K562 (cell line): ENCODE data around the gene MMAB. TPM values are rescaled to one million over a fixed set of nuclear protein-coding genes. Genes with fewer than 3 reads are reported as not detected.

Source experiments
- JUND ChIP-seq, 2 experiments: IDR thresholded peaks; 2 replicates in 1 of 2; 3 replicates in 1 of 2; pipeline ENCODE4 v1.6.1; 2011; ENCODE audit warnings: borderline replicate concordance in 2 of 2, low read depth in 2 of 2, low read length in 2 of 2, improper control_type of control experiment in 1 of 2, missing biosample characterization in 1 of 2, missing genetic modification characterization in 1 of 2, missing genetic modification reagents in 1 of 2
- KLF13 ChIP-seq: fragments of 450-650 bp; IDR thresholded peaks from 2 replicates; pipeline ENCODE4 v1.6.1; 2016; ENCODE audit warnings: missing genetic modification characterization, low read depth, mild to moderate bottlenecking, missing compliant biosample characterization, moderate library complexity, borderline replicate concordance
- NR2C2 ChIP-seq, 2 experiments: fragments of 200-800 bp in 1 of 2; sonication (Bioruptor generic) in 1 of 2; sonication (generic) in 1 of 2; formaldehyde crosslinking in 1 of 2; IDR thresholded peaks; 2 replicates each; pipeline versions ENCODE4 v1.6.1 to v1.8.0; 2016 to 2022; ENCODE audit warnings: mild to moderate bottlenecking in 1 of 2, missing compliant biosample characterization in 1 of 2, missing genetic modification characterization in 1 of 2, missing genetic modification reagents in 1 of 2
- PHF8 ChIP-seq: fragments of 200-600 bp; sonication (generic); IDR thresholded peaks from 2 replicates; pipeline ENCODE4 v1.6.1; 2012; ENCODE audit warnings: mixed run types, mild to moderate bottlenecking, inconsistent platforms, low read length, moderate library complexity, borderline replicate concordance
- polyA plus RNA-seq, 8 experiments: library from polyadenylated mRNA; depleted of rRNA in 4 of 8; stranded (reverse) in 5 of 8; unstranded in 3 of 8; fragments of >200 nt; fragmentation: Nextera tagmentation in 2 of 8; fragmentation: Illumina TruSeq in 1 of 8; extraction: Ambion mirVana in 2 of 8; extraction: Trizol in 1 of 8; gene quantifications; 2 replicates each; pipeline versions ENCODE4 v1.2.1 to v1.2.3, GENCODE V29; 2011 to 2014; ENCODE audit warnings: inconsistent platforms in 1 of 8, missing spikeins in 1 of 8
- total RNA-seq, 7 experiments: library from RNA; depleted of rRNA in 6 of 7; stranded (reverse); fragments of >200 nt in 6 of 7; fragmentation: Illumina TruSeq in 2 of 7; extraction: Trizol in 2 of 7; gene quantifications; 2 replicates each; pipeline versions ENCODE4 v1.2.1 to v1.2.3, GENCODE V29; 2011 to 2021; ENCODE audit warnings: low replicate concordance in 1 of 7
- TF ChIP-seq, protein P1 (sequence below), 2 experiments: fragments of 450-650 bp; formaldehyde crosslinking in 1 of 2; IDR thresholded peaks; 2 replicates each; pipeline versions ENCODE4 v1.4.0 to v1.6.1; 2014 to 2020; ENCODE audit warnings: mild to moderate bottlenecking in 2 of 2, borderline replicate concordance in 1 of 2, low read depth in 1 of 2
- TF ChIP-seq, protein P2 (sequence below): fragments of 450-650 bp; IDR thresholded peaks from 2 replicates; pipeline ENCODE4 v1.6.1; 2016; ENCODE audit warnings: mild to moderate bottlenecking, moderate library complexity

The MMAB gene
- total and polyA plus RNA-seq, 9 of the 15 experiments (the other 6 are each of a cell fraction or from before 2014, with no cell fraction given) = 9.5 to 76.1 (median 46.2) TPM

DNA sequence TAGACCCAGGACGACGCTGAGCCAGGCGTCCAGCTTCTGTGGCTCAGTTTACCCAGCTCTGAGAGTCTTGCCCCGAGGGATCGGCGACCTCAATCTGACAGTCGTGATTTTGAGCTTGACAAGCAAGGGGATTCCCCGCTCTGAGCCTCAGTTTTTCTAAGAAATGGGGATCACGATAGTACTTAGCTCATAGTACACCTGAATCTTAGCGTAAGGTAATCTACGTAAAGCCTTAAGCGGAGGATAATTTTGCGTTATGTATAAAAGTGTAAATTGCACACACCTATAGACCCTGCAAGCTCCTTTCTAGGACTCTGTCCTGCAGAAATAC is 575 bp upstream of the MMAB start (continued):
- TF ChIP-seq, protein P1, sequence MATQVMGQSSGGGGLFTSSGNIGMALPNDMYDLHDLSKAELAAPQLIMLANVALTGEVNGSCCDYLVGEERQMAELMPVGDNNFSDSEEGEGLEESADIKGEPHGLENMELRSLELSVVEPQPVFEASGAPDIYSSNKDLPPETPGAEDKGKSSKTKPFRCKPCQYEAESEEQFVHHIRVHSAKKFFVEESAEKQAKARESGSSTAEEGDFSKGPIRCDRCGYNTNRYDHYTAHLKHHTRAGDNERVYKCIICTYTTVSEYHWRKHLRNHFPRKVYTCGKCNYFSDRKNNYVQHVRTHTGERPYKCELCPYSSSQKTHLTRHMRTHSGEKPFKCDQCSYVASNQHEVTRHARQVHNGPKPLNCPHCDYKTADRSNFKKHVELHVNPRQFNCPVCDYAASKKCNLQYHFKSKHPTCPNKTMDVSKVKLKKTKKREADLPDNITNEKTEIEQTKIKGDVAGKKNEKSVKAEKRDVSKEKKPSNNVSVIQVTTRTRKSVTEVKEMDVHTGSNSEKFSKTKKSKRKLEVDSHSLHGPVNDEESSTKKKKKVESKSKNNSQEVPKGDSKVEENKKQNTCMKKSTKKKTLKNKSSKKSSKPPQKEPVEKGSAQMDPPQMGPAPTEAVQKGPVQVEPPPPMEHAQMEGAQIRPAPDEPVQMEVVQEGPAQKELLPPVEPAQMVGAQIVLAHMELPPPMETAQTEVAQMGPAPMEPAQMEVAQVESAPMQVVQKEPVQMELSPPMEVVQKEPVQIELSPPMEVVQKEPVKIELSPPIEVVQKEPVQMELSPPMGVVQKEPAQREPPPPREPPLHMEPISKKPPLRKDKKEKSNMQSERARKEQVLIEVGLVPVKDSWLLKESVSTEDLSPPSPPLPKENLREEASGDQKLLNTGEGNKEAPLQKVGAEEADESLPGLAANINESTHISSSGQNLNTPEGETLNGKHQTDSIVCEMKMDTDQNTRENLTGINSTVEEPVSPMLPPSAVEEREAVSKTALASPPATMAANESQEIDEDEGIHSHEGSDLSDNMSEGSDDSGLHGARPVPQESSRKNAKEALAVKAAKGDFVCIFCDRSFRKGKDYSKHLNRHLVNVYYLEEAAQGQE (IDR thresholded peaks at IDR 0.05; ENCODE audit: borderline replicate concordance) = no peak
- TF ChIP-seq, protein P1 (CRISPR knock-in tag; IDR thresholded peaks at IDR 0.05; ENCODE audit: low read depth) = no peak
- TF ChIP-seq JUND (IDR thresholded peaks at IDR 0.05; ENCODE audit: borderline replicate concordance, low read depth, low read length) = no peak
- TF ChIP-seq JUND (tag; IDR thresholded peaks at IDR 0.05; ENCODE audit: borderline replicate concordance, low read depth, low read length) = no peak
- peak; percentile 58; the same call in 1 of the 2 replicates for TF ChIP-seq PHF8
- TF ChIP-seq, protein P2, sequence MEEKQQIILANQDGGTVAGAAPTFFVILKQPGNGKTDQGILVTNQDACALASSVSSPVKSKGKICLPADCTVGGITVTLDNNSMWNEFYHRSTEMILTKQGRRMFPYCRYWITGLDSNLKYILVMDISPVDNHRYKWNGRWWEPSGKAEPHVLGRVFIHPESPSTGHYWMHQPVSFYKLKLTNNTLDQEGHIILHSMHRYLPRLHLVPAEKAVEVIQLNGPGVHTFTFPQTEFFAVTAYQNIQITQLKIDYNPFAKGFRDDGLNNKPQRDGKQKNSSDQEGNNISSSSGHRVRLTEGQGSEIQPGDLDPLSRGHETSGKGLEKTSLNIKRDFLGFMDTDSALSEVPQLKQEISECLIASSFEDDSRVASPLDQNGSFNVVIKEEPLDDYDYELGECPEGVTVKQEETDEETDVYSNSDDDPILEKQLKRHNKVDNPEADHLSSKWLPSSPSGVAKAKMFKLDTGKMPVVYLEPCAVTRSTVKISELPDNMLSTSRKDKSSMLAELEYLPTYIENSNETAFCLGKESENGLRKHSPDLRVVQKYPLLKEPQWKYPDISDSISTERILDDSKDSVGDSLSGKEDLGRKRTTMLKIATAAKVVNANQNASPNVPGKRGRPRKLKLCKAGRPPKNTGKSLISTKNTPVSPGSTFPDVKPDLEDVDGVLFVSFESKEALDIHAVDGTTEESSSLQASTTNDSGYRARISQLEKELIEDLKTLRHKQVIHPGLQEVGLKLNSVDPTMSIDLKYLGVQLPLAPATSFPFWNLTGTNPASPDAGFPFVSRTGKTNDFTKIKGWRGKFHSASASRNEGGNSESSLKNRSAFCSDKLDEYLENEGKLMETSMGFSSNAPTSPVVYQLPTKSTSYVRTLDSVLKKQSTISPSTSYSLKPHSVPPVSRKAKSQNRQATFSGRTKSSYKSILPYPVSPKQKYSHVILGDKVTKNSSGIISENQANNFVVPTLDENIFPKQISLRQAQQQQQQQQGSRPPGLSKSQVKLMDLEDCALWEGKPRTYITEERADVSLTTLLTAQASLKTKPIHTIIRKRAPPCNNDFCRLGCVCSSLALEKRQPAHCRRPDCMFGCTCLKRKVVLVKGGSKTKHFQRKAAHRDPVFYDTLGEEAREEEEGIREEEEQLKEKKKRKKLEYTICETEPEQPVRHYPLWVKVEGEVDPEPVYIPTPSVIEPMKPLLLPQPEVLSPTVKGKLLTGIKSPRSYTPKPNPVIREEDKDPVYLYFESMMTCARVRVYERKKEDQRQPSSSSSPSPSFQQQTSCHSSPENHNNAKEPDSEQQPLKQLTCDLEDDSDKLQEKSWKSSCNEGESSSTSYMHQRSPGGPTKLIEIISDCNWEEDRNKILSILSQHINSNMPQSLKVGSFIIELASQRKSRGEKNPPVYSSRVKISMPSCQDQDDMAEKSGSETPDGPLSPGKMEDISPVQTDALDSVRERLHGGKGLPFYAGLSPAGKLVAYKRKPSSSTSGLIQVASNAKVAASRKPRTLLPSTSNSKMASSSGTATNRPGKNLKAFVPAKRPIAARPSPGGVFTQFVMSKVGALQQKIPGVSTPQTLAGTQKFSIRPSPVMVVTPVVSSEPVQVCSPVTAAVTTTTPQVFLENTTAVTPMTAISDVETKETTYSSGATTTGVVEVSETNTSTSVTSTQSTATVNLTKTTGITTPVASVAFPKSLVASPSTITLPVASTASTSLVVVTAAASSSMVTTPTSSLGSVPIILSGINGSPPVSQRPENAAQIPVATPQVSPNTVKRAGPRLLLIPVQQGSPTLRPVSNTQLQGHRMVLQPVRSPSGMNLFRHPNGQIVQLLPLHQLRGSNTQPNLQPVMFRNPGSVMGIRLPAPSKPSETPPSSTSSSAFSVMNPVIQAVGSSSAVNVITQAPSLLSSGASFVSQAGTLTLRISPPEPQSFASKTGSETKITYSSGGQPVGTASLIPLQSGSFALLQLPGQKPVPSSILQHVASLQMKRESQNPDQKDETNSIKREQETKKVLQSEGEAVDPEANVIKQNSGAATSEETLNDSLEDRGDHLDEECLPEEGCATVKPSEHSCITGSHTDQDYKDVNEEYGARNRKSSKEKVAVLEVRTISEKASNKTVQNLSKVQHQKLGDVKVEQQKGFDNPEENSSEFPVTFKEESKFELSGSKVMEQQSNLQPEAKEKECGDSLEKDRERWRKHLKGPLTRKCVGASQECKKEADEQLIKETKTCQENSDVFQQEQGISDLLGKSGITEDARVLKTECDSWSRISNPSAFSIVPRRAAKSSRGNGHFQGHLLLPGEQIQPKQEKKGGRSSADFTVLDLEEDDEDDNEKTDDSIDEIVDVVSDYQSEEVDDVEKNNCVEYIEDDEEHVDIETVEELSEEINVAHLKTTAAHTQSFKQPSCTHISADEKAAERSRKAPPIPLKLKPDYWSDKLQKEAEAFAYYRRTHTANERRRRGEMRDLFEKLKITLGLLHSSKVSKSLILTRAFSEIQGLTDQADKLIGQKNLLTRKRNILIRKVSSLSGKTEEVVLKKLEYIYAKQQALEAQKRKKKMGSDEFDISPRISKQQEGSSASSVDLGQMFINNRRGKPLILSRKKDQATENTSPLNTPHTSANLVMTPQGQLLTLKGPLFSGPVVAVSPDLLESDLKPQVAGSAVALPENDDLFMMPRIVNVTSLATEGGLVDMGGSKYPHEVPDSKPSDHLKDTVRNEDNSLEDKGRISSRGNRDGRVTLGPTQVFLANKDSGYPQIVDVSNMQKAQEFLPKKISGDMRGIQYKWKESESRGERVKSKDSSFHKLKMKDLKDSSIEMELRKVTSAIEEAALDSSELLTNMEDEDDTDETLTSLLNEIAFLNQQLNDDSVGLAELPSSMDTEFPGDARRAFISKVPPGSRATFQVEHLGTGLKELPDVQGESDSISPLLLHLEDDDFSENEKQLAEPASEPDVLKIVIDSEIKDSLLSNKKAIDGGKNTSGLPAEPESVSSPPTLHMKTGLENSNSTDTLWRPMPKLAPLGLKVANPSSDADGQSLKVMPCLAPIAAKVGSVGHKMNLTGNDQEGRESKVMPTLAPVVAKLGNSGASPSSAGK = no peak
- TF ChIP-seq NR2C2 (CRISPR knock-in tag; IDR thresholded peaks at IDR 0.05) = no peak
- no peak for TF ChIP-seq NR2C2 (tag; IDR thresholded peaks at IDR 0.05)
- no peak for TF ChIP-seq KLF13 (tag)
